ENCODE data around the gene PM20D2.

GRCh38 chr6:89162047-89162371, 16.2 kb downstream of the PM20D2 start:
- TF ChIP-seq POLR2AphosphoS5 (IDR thresholded peaks at IDR 0.05): peak; percentile 1 to 73 (median 64)
- TF ChIP-seq CTCF (IDR thresholded peaks at IDR 0.05): no peak
- no peak for TF ChIP-seq POLR2A (IDR thresholded peaks at IDR 0.05)
- TF ChIP-seq EP300 (IDR thresholded peaks at IDR 0.05): peak; percentile 71 to 94 (median 84)

All from sigmoid colon (tissue), 4 donors.